CD4-positive, alpha-beta T cell treated with Interleukin-15 for 4 hours (primary cell): ENCODE data around the gene HIGD2B.
A peak's percentile ranks its signal among the peaks of the same experiment; 100 is the strongest.
"Not testable (repeated sequence)": the region's sequence is repeated elsewhere in the genome, so short reads cannot be mapped to it uniquely, and the experiment has no call there.

Experiments
- DNase-seq: peaks from one replicate; pipeline ENCODE4 v3.0.0-alpha.2; 2020; ENCODE audit warnings: low spot score

Gene HIGD2B

GRCh38 chr15:72676838-72677237 lies 9.1 kb downstream of the HIGD2B start:
- DNase-seq = no peak

GRCh38 chr15:72671525-72671924 lies 14.5 kb downstream of the HIGD2B start:
- no peak for DNase-seq

GRCh38 chr15:72670656-72671352 lies 15.2 kb downstream of the HIGD2B start:
- peak; percentile 67 for DNase-seq

GRCh38 chr15:72669803-72670202 lies 16.2 kb downstream of the HIGD2B start:
- DNase-seq = not testable (repeated sequence)

GRCh38 chr15:72665706-72666105 lies 20.3 kb downstream of the HIGD2B start:
- not testable (repeated sequence) for DNase-seq

- not testable (repeated sequence) for DNase-seq
Observed at GRCh38 chr15:72663931-72664330, 22.1 kb downstream of the HIGD2B start.

GRCh38 chr15:72661081-72661480 lies 24.9 kb downstream of the HIGD2B start:
- DNase-seq = not testable (repeated sequence)

GRCh38 chr15:72656014-72656413 lies 30.0 kb downstream of the HIGD2B start:
- DNase-seq = not testable (repeated sequence)

- not testable (repeated sequence) for DNase-seq
Observed at GRCh38 chr15:72654397-72654796, 31.6 kb downstream of the HIGD2B start, which contains the start of gene GOLGA6B. Gene GOLGA6B (plus strand): TSS chr15:72654697. CDS start chr15:72654738, 41 bp downstream.

- DNase-seq = not testable (repeated sequence)
Observed at GRCh38 chr15:72648631-72649253, 37.2 kb downstream of the HIGD2B start.

GRCh38 chr15:72642271-72642670 lies 43.7 kb downstream of the HIGD2B start:
- DNase-seq = not testable (repeated sequence)

- not testable (repeated sequence) for DNase-seq
Observed at GRCh38 chr15:72639759-72640483, 46.1 kb downstream of the HIGD2B start.

- DNase-seq = peak; percentile 51
Observed at GRCh38 chr15:72636519-72637282, 49.3 kb downstream of the HIGD2B start.

GRCh38 chr15:72629068-72629570 lies 56.9 kb downstream of the HIGD2B start:
- not testable (repeated sequence) for DNase-seq

GRCh38 chr15:72628249-72629067 lies 57.5 kb downstream of the HIGD2B start:
- DNase-seq = not testable (repeated sequence)

- DNase-seq = not testable (repeated sequence)
Observed at GRCh38 chr15:72626153-72626552, 59.8 kb downstream of the HIGD2B start.
